ENCODE measurements around the gene DEPDC5. TPM values are rescaled to one million over a fixed set of nuclear protein-coding genes. Genes with fewer than 3 reads are reported as not detected.

The DEPDC5 gene
- total and polyA plus RNA-seq, 10 of the 15 experiments (the other 5 are each of a cell fraction or from before 2014, with no cell fraction given), result 3.0 to 38.9 (median 22.8) TPM

- ATAC-seq (no peak), DNase-seq (ENCODE audit: low read depth, low spot score) (no peak), FAIRE-seq (no peak)
- no peak overlapping the region for H3K9ac ChIP-seq (ENCODE audit: control insufficient read depth, insufficient read depth, low read length)
- peaks cover 4% of the 10 kb centered on the region for H3K79me2 ChIP-seq (ENCODE audit: control insufficient read depth, insufficient read depth, low read length)
- H3K27ac ChIP-seq (ENCODE audit: control insufficient read depth, insufficient read depth), result no peak overlapping the region
- 95% methylated on average over 3 of the region's 3 CpGs for WGBS (ENCODE audit: insufficient coverage, insufficient replicate concordance, low lambda C conversion rate, missing lambda C conversion rate)
- in situ Hi-C loops (cut with MboI) (no loop called here), intact Hi-C loops (cut with micrococcal nuclease; ENCODE audit: unreplicated experiment) (no loop called here)
- BruUV-seq (replicated peaks), result no TSS peak
- H3K4me2 ChIP-seq (ENCODE audit: control insufficient read depth, insufficient read depth), result no peak overlapping the region
- RAD21 ChIA-PET (ENCODE audit: unreplicated experiment), result interaction anchor here (1.3 kb wide), 1 partner anchor 61 kb away, joined by 3 read pairs; no protein-coding TSS in a partner anchor
- POLR2A ChIA-PET, result no interaction called here
- peaks cover 5 to 8% of the 10 kb centered on the region in 2 experiments; a peak in 3 of 4 replicates for H3K36me3 ChIP-seq (ENCODE audit: control insufficient read depth in 2 of 2, insufficient read depth in 2 of 2, low read length in 1 of 2)
- no peaks in the 10 kb centered on the region for H3K27me3 ChIP-seq (replicated peaks in 1 of 2; ENCODE audit: control insufficient read depth in 2 of 2, insufficient read depth in 2 of 2, low read length in 1 of 2)
- no peaks in the 10 kb centered on the region for H3K9me3 ChIP-seq (replicated peaks; ENCODE audit: control insufficient read depth, insufficient read depth, low read length)
- CTCF ChIA-PET, result no interaction called here
- SMC1A ChIA-PET (ENCODE audit: uncharacterized antibody, unreplicated experiment), result interaction anchor here (0.7 kb wide), 1 partner anchor 11 kb away, joined by 3 read pairs; no protein-coding TSS in a partner anchor
- no peaks in the 10 kb centered on the region for H4K20me1 ChIP-seq (ENCODE audit: control insufficient read depth, insufficient read depth)
- H2AFZ ChIP-seq (ENCODE audit: control insufficient read depth, low read depth, low read length), result no peak overlapping the region
- no peak overlapping the region for H3K4me3 ChIP-seq
- no peaks in the 10 kb centered on the region for H3K4me1 ChIP-seq (ENCODE audit: control insufficient read depth, insufficient read depth, low read length)
- TF ChIP-seq SMC3 (IDR thresholded peaks at IDR 0.05; ENCODE audit: borderline replicate concordance, low read length) (no peak), ZNF687 (IDR thresholded peaks at IDR 0.05) (no peak), GATAD2B (conservative IDR thresholded peaks at IDR 0.05; ENCODE audit: low read depth) (no peak), NR2C2 (IDR thresholded peaks at IDR 0.05; ENCODE audit: borderline replicate concordance, control insufficient read depth, insufficient read length, low read depth) (no peak), BRCA1 (IDR thresholded peaks at IDR 0.05; ENCODE audit: low read depth, low read length) (no peak), RCOR1 (conservative IDR thresholded peaks at IDR 0.05; ENCODE audit: low read depth, low read length) (no peak), MYC (IDR thresholded peaks at IDR 0.05; ENCODE audit: insufficient read depth, insufficient read length, insufficient replicate concordance, low read length, severe bottlenecking) (no peak), SREBF1 (IDR thresholded peaks at IDR 0.05; ENCODE audit: low read length) (no peak), MAX (IDR thresholded peaks at IDR 0.05; ENCODE audit: low read depth, low read length) (no peak), USF1 (IDR thresholded peaks at IDR 0.05; ENCODE audit: borderline replicate concordance, extremely low read length, insufficient read depth, low read depth, low read length) (no peak), RBBP5 (conservative IDR thresholded peaks at IDR 0.05) (no peak), HCFC1 (IDR thresholded peaks at IDR 0.05; ENCODE audit: low read length) (no peak), LARP7 (IDR thresholded peaks at IDR 0.05) (no peak), REST (IDR thresholded peaks at IDR 0.05; ENCODE audit: low read depth, low read length) (no peak), CREM (IDR thresholded peaks at IDR 0.05; ENCODE audit: low read depth) (no peak), GABPA (IDR thresholded peaks at IDR 0.05; ENCODE audit: low read depth) (no peak)
These were observed 27.1 kb upstream of the DEPDC5 start for GRCh38 chr22:31726692-31727091.
